ENCODE data around the gene KDM6A. TPM values are rescaled to one million over a fixed set of nuclear protein-coding genes. Genes with fewer than 3 reads are reported as not detected.

Gene KDM6A
- total RNA-seq, 1 experiment from 2014 or later, result 21.0 TPM

DNA sequence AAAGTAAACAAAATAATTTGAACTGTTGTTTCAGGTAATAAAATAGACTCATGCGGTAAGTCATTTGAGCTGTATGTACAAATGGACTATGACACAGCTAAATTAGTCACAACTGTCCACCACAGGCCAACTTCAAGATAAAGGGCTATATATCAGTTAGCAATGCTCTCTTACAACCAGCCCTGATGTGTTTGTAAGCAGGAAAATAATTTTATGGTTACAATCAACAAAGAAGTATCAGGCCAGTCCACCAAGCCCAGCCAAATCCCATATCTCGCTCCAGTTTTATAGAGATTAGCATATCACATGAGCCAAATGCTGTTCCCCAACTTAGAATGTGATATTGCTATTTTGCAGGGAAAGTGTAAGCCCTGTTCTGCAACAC lies 29.7 kb upstream of the KDM6A start:
- H2AFZ ChIP-seq (ENCODE audit: low read depth, low read length, poor library complexity, severe bottlenecking), result no peak overlapping the region
- DNase-seq (ENCODE audit: low read depth, low spot score), result no peak

More for the DNA sequence above, 29.7 kb upstream of the KDM6A start:
- H3K4me1 ChIP-seq (ENCODE audit: control insufficient read depth in 1 of 2, insufficient read depth in 2 of 2, low read length in 2 of 2), result no peaks in the 10 kb centered on the region
- no peaks in the 10 kb centered on the region for H3K9me3 ChIP-seq (ENCODE audit: control insufficient read depth in 1 of 2, insufficient read depth in 1 of 2, low read depth in 1 of 2, low read length in 2 of 2)
- intact Hi-C loops (cut with micrococcal nuclease), result no loop called here
- H3K27ac ChIP-seq (ENCODE audit: low read depth, low read length), result no peak overlapping the region
- H3K4me2 ChIP-seq (ENCODE audit: low read length), result no peak overlapping the region
- H3K36me3 ChIP-seq (ENCODE audit: control insufficient read depth in 1 of 2, insufficient read depth in 2 of 2, low read length in 2 of 2), result no peaks in the 10 kb centered on the region
- H3K79me2 ChIP-seq (ENCODE audit: insufficient read depth, low read length), result no peaks in the 10 kb centered on the region
- no peak overlapping the region for H3K9ac ChIP-seq (ENCODE audit: low read length)
- H4K20me1 ChIP-seq (ENCODE audit: insufficient read depth), result no peaks in the 10 kb centered on the region
- ChIA-PET RAD21 (ENCODE audit: low non-redundant PET in 1 of 2, low total read pairs in 2 of 2, uncharacterized antibody in 2 of 2, unreplicated experiment in 2 of 2) (no interaction called here), CTCF (no interaction called here), POLR2A (no interaction called here)
- H3K9me2 ChIP-seq (ENCODE audit: insufficient read depth), result no peaks in the 10 kb centered on the region
- BruUV-seq (replicated peaks), result no TSS peak
- TF ChIP-seq EZH2 (IDR thresholded peaks at IDR 0.05) (no peak), EZH2phosphoT487 (IDR thresholded peaks at IDR 0.05; ENCODE audit: borderline replicate concordance) (no peak), ZFX (IDR thresholded peaks at IDR 0.05) (no peak), MAX (IDR thresholded peaks at IDR 0.05) (no peak), CBX3 (IDR thresholded peaks at IDR 0.05; ENCODE audit: low read depth) (no peak), POLR2A (IDR thresholded peaks at IDR 0.05; ENCODE audit: borderline replicate concordance, extremely low read depth, insufficient read depth, insufficient read length) (no peak), TCF7L2 (IDR thresholded peaks at IDR 0.05; ENCODE audit: borderline replicate concordance, extremely low read depth, insufficient read depth, insufficient read length) (no peak), JUND (IDR thresholded peaks at IDR 0.05) (no peak), ATF3 (IDR thresholded peaks at IDR 0.05) (no peak), SRF (IDR thresholded peaks at IDR 0.05; ENCODE audit: low read depth) (no peak)
- TF ChIP-seq, protein P1, sequence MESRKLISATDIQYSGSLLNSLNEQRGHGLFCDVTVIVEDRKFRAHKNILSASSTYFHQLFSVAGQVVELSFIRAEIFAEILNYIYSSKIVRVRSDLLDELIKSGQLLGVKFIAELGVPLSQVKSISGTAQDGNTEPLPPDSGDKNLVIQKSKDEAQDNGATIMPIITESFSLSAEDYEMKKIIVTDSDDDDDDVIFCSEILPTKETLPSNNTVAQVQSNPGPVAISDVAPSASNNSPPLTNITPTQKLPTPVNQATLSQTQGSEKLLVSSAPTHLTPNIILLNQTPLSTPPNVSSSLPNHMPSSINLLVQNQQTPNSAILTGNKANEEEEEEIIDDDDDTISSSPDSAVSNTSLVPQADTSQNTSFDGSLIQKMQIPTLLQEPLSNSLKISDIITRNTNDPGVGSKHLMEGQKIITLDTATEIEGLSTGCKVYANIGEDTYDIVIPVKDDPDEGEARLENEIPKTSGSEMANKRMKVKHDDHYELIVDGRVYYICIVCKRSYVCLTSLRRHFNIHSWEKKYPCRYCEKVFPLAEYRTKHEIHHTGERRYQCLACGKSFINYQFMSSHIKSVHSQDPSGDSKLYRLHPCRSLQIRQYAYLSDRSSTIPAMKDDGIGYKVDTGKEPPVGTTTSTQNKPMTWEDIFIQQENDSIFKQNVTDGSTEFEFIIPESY (IDR thresholded peaks at IDR 0.05; ENCODE audit: extremely low read depth, insufficient replicate concordance, low read length), result no peak
- no peak overlapping the region for H3K4me3 ChIP-seq (replicated peaks in 1 of 2; ENCODE audit: low read depth in 1 of 2, low read length in 2 of 2)
- no peaks in the 10 kb centered on the region for H3K27me3 ChIP-seq (ENCODE audit: insufficient read depth, low read length)
- ATAC-seq, result no peak

Measured in HCT116 (cell line).